ENCODE measurements around the gene GNG12. TPM values are rescaled to one million over a fixed set of nuclear protein-coding genes. Genes with fewer than 3 reads are reported as not detected.
"Not testable (repeated sequence)": the region's sequence is repeated elsewhere in the genome, so short reads cannot be mapped to it uniquely, and the experiment has no call there.

The GNG12 gene
- total RNA-seq, 1 experiment from 2014 or later = 66.1 TPM

DNA sequence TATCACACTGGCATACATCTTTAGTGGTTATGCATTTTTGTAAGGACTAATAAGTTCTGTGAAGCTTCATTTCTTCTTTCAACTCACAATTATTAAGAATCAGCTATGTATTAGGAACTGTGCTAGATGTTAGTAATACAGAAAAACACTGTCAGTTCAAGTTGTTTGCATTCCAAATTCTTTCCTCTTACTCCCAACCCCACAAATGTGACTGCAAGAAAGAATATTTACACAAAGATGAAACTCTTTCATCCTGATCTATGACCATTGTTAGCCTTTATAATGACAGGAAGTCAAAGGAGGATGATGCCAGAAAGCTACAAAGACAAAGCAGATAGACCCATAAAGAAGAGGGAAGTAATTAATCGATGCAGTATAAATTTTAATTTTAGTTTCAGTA, 169.2 kb downstream of the GNG12 start:
- CTCF ChIA-PET = no interaction called here
- H3K4me3 ChIP-seq (ENCODE audit: low read length) = no peak overlapping the region

DNA sequence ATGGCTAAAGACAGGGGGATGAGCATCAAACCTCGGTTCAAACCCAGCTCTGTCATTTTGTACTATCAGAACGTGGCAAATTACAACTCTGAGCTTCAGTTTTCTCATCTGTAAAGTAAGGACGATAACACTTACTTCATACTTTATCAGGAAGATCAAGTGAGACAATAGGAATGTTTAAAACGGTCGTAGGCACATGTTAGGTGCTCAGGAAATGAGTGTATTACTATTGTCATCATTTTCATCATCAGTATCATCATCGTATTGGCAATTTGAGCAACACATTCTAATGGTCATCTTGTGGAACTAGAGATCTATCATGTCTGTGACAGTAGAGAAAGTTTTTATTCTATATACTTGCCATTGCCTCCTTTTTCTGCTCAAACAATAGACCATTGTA, 170.4 kb downstream of the GNG12 start:
- intact Hi-C loops (cut with micrococcal nuclease) = no loop called here
- Histone ChIP-seq H3K4me3 (ENCODE audit: low read length) (no peak overlapping the region), H3K9ac (ENCODE audit: low read length) (no peak overlapping the region), H3K79me2 (ENCODE audit: low read length) (no peaks in the 10 kb centered on the region), H4K20me1 (ENCODE audit: low read length) (no peaks in the 10 kb centered on the region), H2AFZ (ENCODE audit: low read length) (no peak overlapping the region), H3K9me3 (ENCODE audit: low read length) (no peaks in the 10 kb centered on the region), H3K4me1 (ENCODE audit: insufficient read depth, low read length) (peaks cover 8% of the 10 kb centered on the region), H3K27ac (ENCODE audit: low read length) (no peak overlapping the region), H3K9me2 (replicated peaks; ENCODE audit: low read length) (no peaks in the 10 kb centered on the region), H3K36me3 (ENCODE audit: low read depth, low read length) (no peaks in the 10 kb centered on the region), H3K27me3 (ENCODE audit: low read length) (no peaks in the 10 kb centered on the region), H3K4me2 (ENCODE audit: low read length) (no peak overlapping the region), H3F3A (ENCODE audit: low read length, unreplicated experiment) (no peaks in the 10 kb centered on the region)
- POLR2A ChIA-PET (ENCODE audit: unreplicated experiment) = interaction anchor here (0.6 kb wide), 1 partner anchor 22 kb away, joined by 3 read pairs; no protein-coding TSS in a partner anchor
- BruUV-seq (replicated peaks) = no TSS peak
- no peak for DNase-seq
- ATAC-seq = no peak
- CTCF ChIA-PET = no interaction called here
- TF ChIP-seq, protein P1, sequence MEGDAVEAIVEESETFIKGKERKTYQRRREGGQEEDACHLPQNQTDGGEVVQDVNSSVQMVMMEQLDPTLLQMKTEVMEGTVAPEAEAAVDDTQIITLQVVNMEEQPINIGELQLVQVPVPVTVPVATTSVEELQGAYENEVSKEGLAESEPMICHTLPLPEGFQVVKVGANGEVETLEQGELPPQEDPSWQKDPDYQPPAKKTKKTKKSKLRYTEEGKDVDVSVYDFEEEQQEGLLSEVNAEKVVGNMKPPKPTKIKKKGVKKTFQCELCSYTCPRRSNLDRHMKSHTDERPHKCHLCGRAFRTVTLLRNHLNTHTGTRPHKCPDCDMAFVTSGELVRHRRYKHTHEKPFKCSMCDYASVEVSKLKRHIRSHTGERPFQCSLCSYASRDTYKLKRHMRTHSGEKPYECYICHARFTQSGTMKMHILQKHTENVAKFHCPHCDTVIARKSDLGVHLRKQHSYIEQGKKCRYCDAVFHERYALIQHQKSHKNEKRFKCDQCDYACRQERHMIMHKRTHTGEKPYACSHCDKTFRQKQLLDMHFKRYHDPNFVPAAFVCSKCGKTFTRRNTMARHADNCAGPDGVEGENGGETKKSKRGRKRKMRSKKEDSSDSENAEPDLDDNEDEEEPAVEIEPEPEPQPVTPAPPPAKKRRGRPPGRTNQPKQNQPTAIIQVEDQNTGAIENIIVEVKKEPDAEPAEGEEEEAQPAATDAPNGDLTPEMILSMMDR (conservative IDR thresholded peaks at IDR 0.05; ENCODE audit: low read depth, low read length) = no peak
- TF ChIP-seq EZH2phosphoT487 (IDR thresholded peaks at IDR 0.05; ENCODE audit: borderline replicate concordance, low read length) = no peak
- no peak for TF ChIP-seq EZH2 (IDR thresholded peaks at IDR 0.05; ENCODE audit: low read length, unreplicated experiment)

More for the DNA sequence above, 169.2 kb downstream of the GNG12 start:
- H3K9me2 ChIP-seq (replicated peaks; ENCODE audit: low read length) = no peaks in the 10 kb centered on the region
- H3K4me1 ChIP-seq (ENCODE audit: insufficient read depth, low read length) = peaks cover 8% of the 10 kb centered on the region
- H3K79me2 ChIP-seq (ENCODE audit: low read length) = no peaks in the 10 kb centered on the region
- H3K9ac ChIP-seq (ENCODE audit: low read length) = no peak overlapping the region
- TF ChIP-seq, protein P1 (conservative IDR thresholded peaks at IDR 0.05; ENCODE audit: low read depth, low read length) = no peak
- TF ChIP-seq EZH2phosphoT487 (IDR thresholded peaks at IDR 0.05; ENCODE audit: borderline replicate concordance, low read length) = no peak
- no peak for TF ChIP-seq EZH2 (IDR thresholded peaks at IDR 0.05; ENCODE audit: low read length, unreplicated experiment)
- no peaks in the 10 kb centered on the region for H4K20me1 ChIP-seq (ENCODE audit: low read length)
- peak; percentile 66 for DNase-seq
- H3K4me2 ChIP-seq (ENCODE audit: low read length) = no peak overlapping the region
- POLR2A ChIA-PET (ENCODE audit: unreplicated experiment) = no interaction called here
- H3K36me3 ChIP-seq (ENCODE audit: low read depth, low read length) = no peaks in the 10 kb centered on the region
- H3K27ac ChIP-seq (ENCODE audit: low read length) = no peak overlapping the region
- H2AFZ ChIP-seq (ENCODE audit: low read length) = no peak overlapping the region
- no peaks in the 10 kb centered on the region for H3K9me3 ChIP-seq (ENCODE audit: low read length)
- no peaks in the 10 kb centered on the region for H3K27me3 ChIP-seq (ENCODE audit: low read length)
- peak; percentile 83 for ATAC-seq
- no TSS peak for BruUV-seq (replicated peaks)
- no peaks in the 10 kb centered on the region for H3F3A ChIP-seq (ENCODE audit: low read length, unreplicated experiment)
- intact Hi-C loops (cut with micrococcal nuclease) = loop anchor here (2.0 kb wide), 1 partner anchor 33 kb away; no protein-coding TSS in a partner anchor

DNA sequence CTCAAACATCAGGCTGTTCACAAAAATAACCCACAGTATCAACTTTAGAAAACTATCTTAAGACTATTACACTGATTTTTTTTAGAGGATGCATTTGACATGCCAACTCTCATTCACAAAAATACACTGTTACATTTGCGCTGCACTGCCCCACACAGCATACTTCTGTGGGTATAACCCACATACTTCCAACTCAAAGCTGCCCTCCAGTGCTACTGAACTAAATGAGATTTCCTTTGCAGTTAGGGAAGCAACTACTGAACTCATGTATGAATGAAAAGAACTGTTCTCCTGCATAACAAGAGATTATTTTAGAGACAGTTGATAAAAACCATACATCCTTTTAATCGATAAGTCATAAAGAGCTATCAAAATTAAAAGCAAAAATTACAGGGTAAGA, 174.0 kb downstream of the GNG12 start:
- H3K79me2 ChIP-seq (ENCODE audit: low read length) = no peaks in the 10 kb centered on the region
- peaks cover 7% of the 10 kb centered on the region for H3K4me1 ChIP-seq (ENCODE audit: insufficient read depth, low read length)
- no peaks in the 10 kb centered on the region for H3K9me3 ChIP-seq (ENCODE audit: low read length)
- H3K27me3 ChIP-seq (ENCODE audit: low read length) = no peaks in the 10 kb centered on the region
- no peak overlapping the region for H2AFZ ChIP-seq (ENCODE audit: low read length)
- no peak overlapping the region for H3K27ac ChIP-seq (ENCODE audit: low read length)
- intact Hi-C loops (cut with micrococcal nuclease) = no loop called here
- H3K9me2 ChIP-seq (replicated peaks; ENCODE audit: low read length) = no peaks in the 10 kb centered on the region
- no peaks in the 10 kb centered on the region for H4K20me1 ChIP-seq (ENCODE audit: low read length)
- no TSS peak for BruUV-seq (replicated peaks)
- CTCF ChIA-PET = interaction anchor here (0.7 kb wide), 1 partner anchor 115 kb away, joined by 11 read pairs; no protein-coding TSS in a partner anchor
- TF ChIP-seq, protein P1 (conservative IDR thresholded peaks at IDR 0.05; ENCODE audit: low read depth, low read length) = no peak
- TF ChIP-seq EZH2phosphoT487 (IDR thresholded peaks at IDR 0.05; ENCODE audit: borderline replicate concordance, low read length) = no peak
- TF ChIP-seq EZH2 (IDR thresholded peaks at IDR 0.05; ENCODE audit: low read length, unreplicated experiment) = no peak
- no peak for DNase-seq
- H3K4me2 ChIP-seq (ENCODE audit: low read length) = no peak overlapping the region
- no peaks in the 10 kb centered on the region for H3F3A ChIP-seq (ENCODE audit: low read length, unreplicated experiment)
- POLR2A ChIA-PET (ENCODE audit: unreplicated experiment) = no interaction called here
- H3K4me3 ChIP-seq (ENCODE audit: low read length) = no peak overlapping the region
- no peaks in the 10 kb centered on the region for H3K36me3 ChIP-seq (ENCODE audit: low read depth, low read length)
- H3K9ac ChIP-seq (ENCODE audit: low read length) = no peak overlapping the region
- no peak for ATAC-seq

DNA sequence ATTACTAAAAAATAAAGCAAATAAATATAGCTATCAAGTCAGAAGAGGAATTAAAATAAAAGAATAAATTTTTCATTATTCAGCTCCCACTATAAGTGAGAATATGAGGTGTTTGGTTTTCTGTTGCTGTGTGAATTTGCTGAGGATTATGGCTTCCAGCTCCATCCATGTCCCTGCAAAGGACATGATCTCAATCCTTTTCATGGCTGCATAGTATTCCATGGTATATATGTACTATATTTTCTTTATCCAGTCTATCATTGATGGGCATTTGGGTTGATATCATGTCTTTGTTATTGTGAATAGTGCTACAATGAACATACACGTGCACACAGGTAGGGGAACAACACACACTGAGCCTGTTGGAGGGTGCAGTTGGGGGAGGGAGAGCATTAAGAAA, 176.1 kb downstream of the GNG12 start:
- CTCF ChIA-PET = interaction anchor here (0.6 kb wide), 1 partner anchor 109 kb away, joined by 5 read pairs; no protein-coding TSS in a partner anchor
- H3K79me2 ChIP-seq (ENCODE audit: low read length); H3K4me2 ChIP-seq (ENCODE audit: low read length); H2AFZ ChIP-seq (ENCODE audit: low read length); ATAC-seq; H3K4me1 ChIP-seq (ENCODE audit: insufficient read depth, low read length); H3K27ac ChIP-seq (ENCODE audit: low read length); BruUV-seq (replicated peaks); H3K9me3 ChIP-seq (ENCODE audit: low read length); H3K27me3 ChIP-seq (ENCODE audit: low read length); H3K4me3 ChIP-seq (ENCODE audit: low read length); DNase-seq; H3K36me3 ChIP-seq (ENCODE audit: low read depth, low read length); H3K9ac ChIP-seq (ENCODE audit: low read length); H4K20me1 ChIP-seq (ENCODE audit: low read length); H3K9me2 ChIP-seq (replicated peaks; ENCODE audit: low read length); intact Hi-C loops (cut with micrococcal nuclease); H3F3A ChIP-seq (ENCODE audit: low read length, unreplicated experiment); POLR2A ChIA-PET (ENCODE audit: unreplicated experiment): not testable (repeated sequence)
